GM18502 (cell line): ENCODE results near the gene CFAP58.

Experiments
- ATAC-seq: cut with Tn5 transposase; IDR thresholded peaks from one replicate; pipeline ENCODE4 v1.9.1; 2021; ENCODE audit warnings: mild to moderate bottlenecking; ENCODE audit not compliant: unreplicated experiment, poor library complexity

The CFAP58 gene

GRCh38 chr10:104351919-104352318 is 1.7 kb upstream of the CFAP58 start:
- ATAC-seq: peak; percentile 22

GRCh38 chr10:104359811-104360210 is 6.2 kb downstream of the CFAP58 start:
- ATAC-seq: no peak

DNA sequence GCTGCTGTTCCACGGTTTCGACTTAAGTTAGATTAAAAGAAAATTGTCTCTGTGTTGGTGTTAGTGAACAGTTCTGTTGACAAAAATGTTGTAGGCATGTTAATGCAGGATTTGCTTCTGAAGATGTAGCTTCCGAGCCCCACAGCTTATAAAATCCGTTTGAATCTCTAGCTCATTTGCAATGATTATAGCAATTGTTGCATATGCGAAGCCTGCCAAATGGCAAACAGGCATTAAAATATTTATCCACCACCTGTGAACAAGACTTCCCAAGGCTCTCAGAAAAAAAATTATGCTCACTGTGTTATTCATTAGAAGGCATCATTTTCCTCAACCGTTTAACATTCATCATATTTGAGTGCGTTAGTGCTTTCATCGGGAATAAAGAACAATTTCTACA is 14.3 kb downstream of the CFAP58 start:
- ATAC-seq: no peak

DNA sequence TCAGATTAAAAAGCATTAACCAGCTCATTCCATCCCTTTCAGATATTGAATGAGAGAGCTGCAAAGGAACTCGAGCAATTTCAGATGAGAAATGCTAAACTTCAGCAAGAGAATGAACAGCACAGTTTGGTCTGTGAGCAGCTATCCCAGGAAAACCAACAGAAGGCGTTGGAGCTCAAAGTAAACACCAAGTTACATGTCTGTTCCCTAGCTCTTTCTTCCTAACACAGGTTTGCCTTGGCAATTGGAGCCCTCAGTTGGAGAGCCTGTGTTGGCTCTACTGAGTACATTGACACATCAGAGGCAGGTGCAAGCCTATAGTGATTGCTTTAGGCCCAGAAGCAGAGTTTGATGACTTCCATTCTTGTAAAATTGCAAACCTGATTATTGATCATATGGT is 14.7 kb downstream of the CFAP58 start:
- no peak for ATAC-seq

- no peak for ATAC-seq
These were observed 18.1 kb downstream of the CFAP58 start for GRCh38 chr10:104371753-104372152.

GRCh38 chr10:104374591-104374990 is 21.0 kb downstream of the CFAP58 start:
- no peak for ATAC-seq

DNA sequence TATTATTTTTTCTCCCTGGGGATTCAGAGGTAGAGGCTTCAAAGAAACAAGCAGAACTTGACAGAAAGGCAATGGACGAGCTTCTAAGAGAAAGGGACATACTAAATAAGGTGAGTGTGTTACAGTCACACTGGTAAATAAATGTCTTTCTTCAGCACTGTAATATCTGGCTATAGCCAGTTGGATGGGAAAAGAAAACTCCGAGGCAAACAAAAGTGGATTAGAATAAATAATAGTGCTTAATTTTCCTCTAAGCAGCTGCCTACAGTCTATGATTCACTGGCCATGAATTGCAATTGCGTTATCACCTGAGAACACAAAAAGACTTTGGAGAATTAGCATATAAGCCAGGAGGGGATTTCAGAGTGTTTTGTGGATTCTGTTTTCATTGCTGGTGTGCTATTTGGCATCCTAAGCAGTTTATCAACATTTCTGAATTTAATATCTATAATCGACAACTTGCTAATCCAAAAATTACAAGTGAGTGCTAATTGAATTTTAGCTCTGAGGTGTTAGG is 23.2 kb downstream of the CFAP58 start:
- ATAC-seq: no peak

- no peak for ATAC-seq
These were observed 26.7 kb downstream of the CFAP58 start for GRCh38 chr10:104380336-104380735.

DNA sequence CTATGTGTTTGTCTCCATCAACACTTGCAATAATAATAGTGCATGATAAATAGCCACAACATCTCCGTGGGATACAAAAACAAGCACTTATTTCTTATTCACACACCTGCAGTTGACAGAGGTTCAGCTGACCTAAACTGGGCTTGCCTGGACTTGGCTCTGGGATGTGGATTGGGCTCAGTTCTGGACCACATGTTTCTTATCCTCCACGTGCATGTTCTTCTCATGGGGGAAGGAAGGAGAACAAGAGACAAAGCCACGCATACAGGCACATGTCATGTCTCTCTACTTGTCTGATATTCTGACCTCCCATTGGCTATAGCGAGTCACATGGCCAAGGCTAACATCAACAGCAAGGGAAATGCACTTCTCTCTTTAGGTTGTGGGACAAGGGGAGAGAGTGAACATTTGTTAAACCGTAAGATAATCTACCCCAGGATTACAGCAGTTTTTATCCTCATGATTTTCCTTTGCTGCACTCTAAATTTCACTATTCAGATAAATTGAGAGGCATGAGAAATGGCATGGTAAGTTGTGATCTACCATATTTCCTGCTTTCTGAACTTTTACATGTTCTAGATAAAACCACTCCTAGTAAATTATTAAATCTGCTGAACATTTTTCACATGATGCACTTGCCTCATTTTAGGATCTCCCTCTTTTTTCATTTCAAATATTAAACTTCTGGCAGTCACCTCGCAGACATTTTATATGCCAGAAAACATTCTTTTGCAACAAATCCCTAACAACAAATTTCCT is 33.7 kb downstream of the CFAP58 start:
- no peak for ATAC-seq

- ATAC-seq: no peak
These were observed 35.2 kb downstream of the CFAP58 start for GRCh38 chr10:104388830-104389229.

DNA sequence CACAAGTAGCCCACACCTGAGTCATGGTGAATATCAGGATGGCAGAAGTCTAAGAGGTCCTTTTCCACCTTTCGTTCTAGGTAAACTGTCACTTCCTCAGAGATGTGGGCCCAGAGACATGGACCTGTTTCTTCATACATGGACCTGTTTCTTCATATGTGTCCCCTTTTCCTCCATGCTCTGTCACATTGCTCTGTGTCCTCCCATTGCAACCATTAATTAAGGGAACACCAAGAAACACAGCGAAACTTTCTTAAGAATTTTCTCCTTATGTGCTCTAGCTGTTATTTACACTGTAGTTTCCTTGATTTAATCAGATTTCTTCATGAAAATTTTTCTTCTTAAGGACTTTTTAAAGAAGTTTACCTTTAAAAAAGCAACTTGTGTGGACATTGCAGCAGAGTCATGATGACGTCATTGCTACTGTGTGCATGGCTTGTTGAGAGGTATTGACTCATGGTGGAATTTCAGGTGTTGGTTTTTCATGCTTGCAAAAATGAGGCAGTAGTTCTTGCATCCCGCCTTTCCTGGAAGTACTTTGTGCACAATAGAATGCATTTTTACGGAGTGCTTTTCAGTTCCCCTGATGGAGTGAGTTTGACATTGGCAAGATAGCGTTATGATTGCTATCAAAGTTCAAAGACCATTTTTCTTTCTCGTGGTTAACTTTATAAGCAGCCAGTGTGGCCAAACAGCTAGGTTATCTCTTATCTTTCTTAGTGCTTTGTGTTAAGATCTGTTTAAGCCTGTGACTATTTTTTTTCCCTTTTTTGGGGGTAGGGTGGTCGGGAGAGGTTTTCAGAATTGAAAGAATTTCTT is 37.7 kb downstream of the CFAP58 start:
- ATAC-seq: no peak

DNA sequence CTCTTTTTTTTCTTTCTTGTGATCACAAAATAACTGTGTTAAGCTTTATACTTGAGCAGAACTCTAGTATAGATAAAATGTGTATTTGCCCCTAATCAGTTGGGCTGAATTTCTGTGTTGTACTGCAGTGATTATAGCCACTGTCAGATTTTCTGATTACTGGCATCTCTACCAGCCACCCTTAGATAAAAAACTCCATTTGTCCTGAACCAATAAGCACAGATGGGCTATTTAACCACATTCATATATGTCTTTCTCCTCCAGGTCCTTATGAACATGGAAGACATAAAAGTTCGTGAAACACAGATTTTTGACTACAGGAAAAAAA is 38.3 kb downstream of the CFAP58 start:
- ATAC-seq: no peak

- ATAC-seq: no peak
These were observed 39.8 kb downstream of the CFAP58 start for GRCh38 chr10:104393387-104393786.

- no peak for ATAC-seq
These were observed 42.9 kb downstream of the CFAP58 start for GRCh38 chr10:104396581-104396980.

GRCh38 chr10:104403636-104404035 is 50.0 kb downstream of the CFAP58 start:
- no peak for ATAC-seq

GRCh38 chr10:104406715-104407650 is 53.4 kb downstream of the CFAP58 start:
- no peak for ATAC-seq

DNA sequence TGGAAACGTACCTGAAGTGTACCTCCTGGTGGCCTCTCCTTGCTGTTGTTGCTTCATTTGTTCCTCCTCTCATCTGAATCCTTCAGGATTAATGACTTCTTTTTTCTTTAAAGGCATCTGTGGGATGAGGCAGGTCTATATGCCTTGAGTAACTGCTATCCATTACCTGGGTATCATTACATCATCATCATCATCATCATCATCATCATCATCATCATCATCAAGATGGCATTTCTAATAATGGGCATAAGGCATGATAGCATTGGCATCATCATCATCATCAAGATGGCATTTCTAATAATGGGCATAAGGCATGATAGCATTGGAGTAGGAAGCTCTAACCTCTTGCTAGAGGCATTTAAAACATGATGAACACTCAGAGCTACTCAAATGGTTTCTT is 59.9 kb downstream of the CFAP58 start:
- ATAC-seq: no peak

GRCh38 chr10:104415526-104416165 is 62.0 kb downstream of the CFAP58 start:
- no peak for ATAC-seq

DNA sequence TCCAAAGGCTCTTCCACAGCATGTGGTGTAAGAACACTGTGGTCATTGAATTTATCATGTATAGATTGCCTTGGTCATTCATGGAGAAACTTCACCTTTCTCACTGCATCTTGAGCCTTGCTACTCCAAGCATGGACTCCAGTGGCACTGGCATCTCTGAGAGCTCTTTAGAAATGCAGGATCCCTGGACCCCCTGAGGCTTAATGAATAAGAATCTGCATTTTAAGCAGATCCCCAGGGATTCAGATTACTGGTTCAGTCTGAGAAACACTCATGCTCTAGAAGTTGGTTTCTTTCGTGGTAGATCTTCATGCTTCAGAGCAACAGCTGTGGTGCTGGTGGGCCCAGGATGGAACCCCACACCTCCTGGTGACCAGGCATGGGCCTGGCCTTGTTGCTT is 63.2 kb downstream of the CFAP58 start:
- no peak for ATAC-seq

DNA sequence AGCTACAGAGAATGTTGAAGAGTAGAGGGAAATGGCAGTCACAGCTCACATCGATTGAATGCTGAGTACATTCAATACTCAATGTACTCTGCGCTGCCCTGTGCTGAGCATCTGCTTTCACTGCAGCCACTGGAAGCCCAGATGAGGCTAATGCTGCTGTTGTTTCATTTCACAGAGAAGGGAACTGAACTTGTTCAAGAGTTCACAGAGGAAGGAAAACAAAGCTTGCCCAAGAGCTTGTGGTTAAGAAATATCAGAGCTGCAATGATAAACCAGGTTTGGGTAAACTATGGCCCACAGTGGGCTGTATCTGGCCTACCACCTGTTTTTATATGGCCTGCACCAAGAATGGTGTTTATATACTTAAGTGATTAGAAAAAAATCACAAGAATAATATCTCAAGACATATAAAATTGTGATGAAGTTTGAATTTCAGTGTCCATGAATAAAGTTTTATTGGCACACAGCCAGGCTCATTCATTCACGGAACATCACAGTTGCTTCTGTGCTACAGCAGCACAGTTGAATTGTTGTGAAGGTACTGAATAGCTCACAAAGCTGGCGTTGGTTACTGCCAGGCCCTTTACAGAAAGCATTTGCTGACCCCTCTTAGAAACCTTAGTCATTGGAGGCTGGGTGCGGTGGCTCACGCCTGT is 64.1 kb downstream of the CFAP58 start:
- ATAC-seq: no peak
